Peyer's patch (tissue), 4 donors: ENCODE results near the gene GBX1.

Source experiments
- POLR2A ChIP-seq, 2 donors: fragments of 450-650 bp; IDR thresholded peaks; one replicate each; pipeline ENCODE4 v1.5.1; 2017; ENCODE audit warnings: antibody characterized with exemption in 2 of 2, mild to moderate bottlenecking in 2 of 2, moderate library complexity in 2 of 2
- TF ChIP-seq, protein P1 (sequence below), 6 experiments: fragments of 450-650 bp in 4 of 6; fragments of 200-600 bp in 2 of 6; sonication (generic) in 1 of 6; IDR thresholded peaks; one replicate each; pipeline ENCODE4 v1.5.1; 2017 to 2019; ENCODE audit warnings: antibody characterized with exemption in 6 of 6, mild to moderate bottlenecking in 3 of 6, moderate library complexity in 1 of 6

DNA sequence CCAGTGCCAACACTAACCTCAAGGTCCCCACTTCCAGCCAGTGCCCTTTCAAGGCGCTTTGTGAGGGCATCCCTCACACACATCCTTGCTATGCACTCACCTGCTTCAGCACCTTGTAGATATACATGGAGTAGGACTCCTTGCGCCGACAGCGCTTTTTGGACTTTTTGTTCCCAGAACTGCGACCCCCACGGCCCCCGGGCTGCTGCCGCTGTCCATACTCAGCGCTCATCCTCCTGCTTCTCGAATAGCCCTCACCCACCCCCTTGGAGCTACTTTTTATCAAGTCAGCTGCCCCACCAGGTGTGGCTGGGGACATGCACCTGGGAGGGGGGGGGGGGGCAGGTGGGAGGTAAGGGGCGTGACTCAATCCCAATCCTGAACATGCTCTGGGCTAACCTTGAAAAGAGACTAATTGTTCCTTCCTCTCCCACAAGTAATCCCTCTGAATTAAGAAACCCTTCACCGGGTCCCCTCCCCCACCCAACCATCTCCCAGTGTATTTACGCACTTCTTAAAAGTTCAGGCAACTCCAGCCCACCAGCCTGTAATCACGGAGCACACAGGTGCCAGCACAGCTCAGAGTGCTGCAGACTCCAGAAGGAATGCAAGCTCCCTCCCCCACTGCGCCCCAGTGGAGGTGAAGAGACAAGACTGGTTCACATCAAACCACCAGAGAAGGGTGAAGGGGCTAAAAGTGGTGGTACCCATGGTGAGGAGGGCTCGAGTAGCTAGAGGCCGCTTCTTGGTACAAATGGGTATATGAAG, 42.8 kb upstream of the GBX1 start, which contains the start of gene H2BK1:
- TF ChIP-seq, protein P1, sequence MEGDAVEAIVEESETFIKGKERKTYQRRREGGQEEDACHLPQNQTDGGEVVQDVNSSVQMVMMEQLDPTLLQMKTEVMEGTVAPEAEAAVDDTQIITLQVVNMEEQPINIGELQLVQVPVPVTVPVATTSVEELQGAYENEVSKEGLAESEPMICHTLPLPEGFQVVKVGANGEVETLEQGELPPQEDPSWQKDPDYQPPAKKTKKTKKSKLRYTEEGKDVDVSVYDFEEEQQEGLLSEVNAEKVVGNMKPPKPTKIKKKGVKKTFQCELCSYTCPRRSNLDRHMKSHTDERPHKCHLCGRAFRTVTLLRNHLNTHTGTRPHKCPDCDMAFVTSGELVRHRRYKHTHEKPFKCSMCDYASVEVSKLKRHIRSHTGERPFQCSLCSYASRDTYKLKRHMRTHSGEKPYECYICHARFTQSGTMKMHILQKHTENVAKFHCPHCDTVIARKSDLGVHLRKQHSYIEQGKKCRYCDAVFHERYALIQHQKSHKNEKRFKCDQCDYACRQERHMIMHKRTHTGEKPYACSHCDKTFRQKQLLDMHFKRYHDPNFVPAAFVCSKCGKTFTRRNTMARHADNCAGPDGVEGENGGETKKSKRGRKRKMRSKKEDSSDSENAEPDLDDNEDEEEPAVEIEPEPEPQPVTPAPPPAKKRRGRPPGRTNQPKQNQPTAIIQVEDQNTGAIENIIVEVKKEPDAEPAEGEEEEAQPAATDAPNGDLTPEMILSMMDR (IDR thresholded peaks at IDR 0.05): no peak
- TF ChIP-seq POLR2A (IDR thresholded peaks at IDR 0.05): no peak
